ENCODE data around the gene TMED4.

The TMED4 gene

DNA sequence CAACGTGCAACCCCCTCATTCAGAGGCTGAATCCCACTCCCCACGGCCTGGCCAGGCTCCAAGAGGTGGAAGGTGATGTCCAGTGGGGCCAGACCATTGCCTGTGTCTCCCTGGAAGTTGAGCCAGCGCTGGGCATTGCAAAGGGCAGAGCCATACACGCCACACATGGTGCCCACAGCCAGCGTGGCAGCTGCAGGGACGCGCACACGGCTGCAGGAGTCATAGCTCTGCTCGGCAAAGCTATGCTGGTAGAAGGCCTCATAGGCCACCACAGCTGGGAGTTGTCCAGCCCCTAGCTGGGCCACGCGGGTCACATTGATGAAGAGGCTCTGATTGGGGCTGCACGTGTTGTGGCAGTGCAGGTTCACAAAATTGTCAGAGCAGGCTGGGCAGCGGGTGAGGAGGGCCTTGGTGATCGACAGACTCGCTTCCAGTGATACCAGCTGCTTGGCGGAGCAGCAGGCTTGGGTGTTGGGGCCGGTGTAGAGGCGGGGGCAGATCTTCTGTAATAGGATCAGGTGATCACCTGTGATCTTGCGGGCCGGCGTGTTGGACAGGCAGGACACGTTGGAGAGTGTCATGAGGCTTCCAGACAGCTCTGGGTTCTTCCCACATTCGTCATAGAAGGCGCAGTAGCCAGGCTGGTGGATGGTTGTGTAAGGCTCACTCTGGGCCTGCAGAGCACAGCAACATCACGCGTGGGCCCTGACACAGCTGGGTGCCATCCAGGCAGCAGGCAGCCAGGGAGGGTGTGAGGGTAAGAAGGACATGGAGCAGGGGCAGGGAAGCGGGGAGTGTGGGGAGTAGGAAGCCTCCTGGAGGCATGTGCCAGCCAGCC, 42.1 kb downstream of the TMED4 start:
- no peak for DNase-seq

DNA sequence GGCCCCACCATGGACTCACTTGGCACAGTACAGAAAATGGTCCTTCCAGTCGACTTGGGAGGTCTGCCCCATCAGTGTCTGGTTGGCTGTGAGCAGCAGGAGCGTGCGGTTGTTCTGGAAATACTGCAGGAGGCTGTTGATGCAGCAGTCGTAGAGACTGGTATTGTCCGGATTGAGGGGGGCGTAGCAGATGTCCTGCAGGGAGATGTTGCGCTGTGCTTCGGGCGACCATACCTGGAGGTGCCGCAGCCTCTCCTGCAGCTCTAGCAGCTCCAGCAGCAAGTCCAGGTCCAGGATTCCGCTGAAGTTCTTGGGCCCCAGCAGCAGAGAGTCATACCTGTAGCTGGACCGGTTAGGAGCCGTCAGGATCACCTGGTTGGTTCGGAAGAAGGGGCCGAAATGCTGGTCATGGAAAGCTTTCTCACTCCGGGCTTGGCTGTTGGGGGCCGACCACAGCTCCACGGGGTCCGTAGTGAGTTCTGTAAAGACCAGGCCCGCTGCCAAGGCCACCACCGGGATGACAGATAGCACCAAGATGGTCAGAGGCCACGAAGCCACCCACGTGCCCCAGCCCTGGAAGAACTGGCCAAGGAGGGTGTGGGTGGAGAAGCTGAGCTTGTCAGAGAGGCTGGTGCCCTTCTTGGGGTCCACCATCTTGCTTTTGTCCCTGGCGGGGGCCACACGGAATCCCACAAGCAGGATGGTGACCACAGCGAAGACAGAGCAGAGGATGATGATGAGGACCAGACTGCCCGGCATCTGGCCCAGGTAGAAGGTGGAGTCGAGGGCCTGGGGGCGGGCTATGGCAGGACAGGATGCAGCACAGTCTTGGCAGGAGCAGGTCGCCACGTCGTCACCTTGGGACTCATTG, 43.0 kb downstream of the TMED4 start:
- DNase-seq, result no peak

DNA sequence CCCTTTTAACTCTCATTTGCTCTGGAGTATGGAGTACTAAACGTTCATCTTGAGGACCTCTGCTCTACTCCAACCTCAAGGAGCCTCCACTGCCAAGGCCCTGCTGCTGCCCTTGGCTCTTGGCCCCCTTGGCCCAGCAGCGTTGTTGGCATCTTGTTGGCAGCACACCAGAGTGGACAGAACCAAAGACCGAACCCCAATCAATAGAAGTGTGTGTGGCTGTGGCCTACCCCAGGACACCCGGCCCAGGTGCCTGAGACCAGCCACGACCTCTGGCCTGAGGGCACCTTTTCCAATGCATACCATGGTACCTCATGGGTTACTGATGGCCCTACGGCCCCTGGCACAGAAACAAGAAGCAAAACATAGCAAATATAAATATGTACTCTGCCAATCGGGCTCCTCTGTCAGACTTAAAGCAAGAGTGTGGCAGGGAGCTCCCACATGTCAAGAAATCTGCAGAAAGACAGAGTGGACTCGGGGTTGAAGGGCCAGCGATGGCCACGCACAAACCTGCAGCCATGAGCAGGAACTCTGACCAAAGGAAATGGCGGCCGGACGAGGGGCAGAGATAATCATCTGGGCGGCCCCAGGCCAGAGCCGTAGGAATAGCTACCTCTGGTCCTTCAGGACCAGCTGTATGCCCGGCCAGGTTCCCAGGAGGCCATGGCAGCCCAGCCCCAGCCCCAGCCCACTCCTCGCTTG, 43.8 kb downstream of the TMED4 start:
- DNase-seq, result no peak

DNA sequence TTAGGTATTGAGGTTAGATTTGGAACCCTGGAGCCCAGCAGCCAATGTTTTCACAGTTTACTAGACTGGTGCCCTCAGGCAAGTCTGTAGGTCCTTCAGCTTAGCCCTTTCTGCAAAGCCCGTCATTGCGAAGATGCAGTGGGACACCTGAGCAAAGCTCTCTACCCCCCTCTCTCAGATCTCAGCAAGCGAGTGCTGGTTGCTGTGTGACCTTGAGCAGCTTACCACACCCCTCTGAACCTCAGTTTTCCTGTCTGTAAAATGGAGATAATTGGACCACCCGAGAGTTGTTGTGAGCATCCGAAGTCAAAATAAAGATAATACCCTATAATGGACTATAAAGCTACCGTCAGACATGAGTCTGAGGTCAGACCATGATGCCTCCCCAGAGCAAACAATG, 44.6 kb downstream of the TMED4 start:
- no peak for DNase-seq

DNA sequence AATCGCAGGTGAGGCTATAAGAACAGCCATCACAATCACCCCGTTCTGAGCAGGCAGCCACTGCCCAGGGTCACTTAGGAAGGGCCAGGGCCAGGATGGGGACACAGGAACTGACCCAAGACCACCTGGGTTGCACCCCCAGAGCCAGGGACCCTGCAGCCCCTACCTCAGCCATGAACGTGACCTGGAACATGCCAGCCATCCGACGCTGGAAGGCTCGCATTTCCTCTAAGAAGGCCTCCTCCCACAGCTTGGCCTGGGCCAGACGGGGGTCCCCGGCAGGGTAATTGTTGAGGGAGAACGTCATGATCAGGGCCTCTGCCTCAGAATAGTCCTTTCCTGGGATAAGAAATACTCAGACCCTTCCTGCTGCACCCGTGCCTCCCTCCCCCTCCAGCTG, 45.9 kb downstream of the TMED4 start:
- no peak for DNase-seq

DNA sequence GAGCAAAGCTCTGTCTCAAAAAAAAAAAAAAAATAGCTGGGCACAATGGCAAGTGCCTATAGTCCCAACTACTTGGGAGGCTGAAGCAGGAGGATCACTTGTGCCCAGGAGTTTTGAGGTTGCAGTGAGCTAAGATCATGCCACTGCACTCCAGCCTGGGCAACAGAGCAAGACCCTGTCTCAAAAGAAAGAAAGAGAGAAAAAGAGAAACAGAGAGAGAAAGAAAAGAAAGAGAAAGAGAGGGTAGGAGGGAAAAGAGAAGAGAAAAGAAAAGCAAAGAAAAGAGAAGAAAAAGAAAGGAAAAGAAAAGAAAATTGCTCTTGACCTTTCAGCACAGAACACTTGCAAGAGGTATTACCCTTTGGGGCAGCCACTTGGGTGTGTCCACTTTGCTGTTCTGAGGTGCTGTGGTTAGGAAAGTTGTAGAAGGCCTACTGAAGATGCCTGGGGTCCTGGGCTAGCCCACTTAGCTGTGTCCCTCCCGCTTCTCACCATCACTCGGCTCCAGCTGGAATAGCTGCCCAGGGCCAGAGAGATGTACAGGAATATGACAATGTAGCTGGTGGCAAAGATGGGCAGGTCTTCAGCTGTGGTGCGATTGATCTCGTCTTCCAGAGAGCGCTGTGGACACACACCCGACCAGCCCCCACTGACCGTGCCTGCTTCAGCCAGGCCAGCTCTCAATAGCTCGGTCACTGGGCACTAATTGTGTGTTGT, 46.5 kb downstream of the TMED4 start:
- DNase-seq, result no peak

DNA sequence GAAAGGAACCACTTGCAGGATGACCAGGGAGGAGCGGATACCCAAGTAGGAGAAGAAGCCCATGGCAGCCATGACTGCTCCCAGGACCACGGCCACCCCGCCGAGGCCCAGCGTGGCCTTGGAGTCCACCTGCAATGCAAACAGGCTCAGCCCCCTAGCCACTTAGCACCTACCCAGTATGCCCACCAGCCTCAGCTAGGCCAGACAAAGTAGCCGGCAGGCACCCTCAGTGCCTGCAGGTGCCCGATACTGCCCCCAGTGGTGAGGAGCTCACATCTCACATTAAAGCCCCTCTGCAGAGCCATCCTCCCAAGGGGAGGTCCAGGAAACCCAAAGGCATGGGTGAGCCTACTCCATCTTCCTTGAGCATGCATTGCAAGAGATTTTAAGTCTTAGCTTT, 47.5 kb downstream of the TMED4 start:
- DNase-seq, result peak; percentile 70

DNA sequence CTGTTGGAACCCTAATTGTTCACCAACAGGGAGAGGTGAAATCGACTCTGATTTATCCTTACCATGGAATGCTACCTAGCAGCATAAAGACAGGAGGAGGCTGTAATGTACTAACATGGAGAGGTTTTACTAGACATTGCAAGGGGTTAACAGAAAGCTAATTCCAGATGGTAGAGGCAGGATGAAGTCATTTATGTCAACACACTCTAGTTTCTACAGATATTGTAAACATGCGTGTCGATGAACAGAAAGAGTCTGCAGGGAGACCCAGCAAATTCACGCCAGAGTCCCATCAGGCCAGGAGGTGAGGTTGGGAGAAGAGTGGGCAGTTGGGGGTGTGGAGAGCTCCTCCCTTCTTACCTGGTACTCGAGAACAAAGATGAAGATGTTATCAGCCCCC, 47.9 kb downstream of the TMED4 start:
- no peak for DNase-seq

DNA sequence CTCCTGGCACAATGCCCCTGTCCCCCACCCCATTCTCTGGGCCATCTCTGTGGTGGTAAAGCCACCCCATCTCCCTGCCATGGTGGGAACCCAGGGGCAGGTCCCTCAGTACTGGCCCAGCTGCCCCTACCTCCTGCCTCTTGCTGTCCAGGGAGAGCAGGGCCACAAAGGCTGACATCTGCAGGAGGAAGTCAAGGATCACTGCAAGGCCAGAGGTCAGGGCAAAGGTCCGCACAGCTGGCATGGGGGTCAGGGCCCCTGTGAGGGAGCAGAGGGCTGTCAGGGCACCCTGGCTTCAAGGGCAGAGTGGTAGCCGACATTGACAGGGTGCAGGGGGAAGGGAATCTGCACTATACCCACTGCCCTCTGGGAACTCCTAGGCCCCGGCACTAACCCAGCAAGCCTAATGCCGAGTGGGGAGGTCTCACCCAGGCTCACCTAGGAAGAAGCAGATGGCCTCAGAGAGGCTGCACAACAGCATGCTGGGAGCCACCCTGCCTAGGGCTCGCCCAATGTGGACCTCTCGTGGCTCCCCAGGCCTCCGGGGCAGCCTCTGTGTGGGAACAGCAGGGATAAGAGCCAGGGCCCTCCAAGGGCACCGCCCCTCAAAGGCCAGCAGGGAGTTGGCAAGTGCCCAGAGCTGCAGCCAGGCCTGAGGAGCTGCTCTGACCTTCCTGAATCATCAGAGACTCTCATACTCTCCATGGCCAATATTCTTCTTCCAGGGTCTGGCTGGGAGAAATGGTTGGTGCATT, 48.6 kb downstream of the TMED4 start:
- DNase-seq, result no peak

DNA sequence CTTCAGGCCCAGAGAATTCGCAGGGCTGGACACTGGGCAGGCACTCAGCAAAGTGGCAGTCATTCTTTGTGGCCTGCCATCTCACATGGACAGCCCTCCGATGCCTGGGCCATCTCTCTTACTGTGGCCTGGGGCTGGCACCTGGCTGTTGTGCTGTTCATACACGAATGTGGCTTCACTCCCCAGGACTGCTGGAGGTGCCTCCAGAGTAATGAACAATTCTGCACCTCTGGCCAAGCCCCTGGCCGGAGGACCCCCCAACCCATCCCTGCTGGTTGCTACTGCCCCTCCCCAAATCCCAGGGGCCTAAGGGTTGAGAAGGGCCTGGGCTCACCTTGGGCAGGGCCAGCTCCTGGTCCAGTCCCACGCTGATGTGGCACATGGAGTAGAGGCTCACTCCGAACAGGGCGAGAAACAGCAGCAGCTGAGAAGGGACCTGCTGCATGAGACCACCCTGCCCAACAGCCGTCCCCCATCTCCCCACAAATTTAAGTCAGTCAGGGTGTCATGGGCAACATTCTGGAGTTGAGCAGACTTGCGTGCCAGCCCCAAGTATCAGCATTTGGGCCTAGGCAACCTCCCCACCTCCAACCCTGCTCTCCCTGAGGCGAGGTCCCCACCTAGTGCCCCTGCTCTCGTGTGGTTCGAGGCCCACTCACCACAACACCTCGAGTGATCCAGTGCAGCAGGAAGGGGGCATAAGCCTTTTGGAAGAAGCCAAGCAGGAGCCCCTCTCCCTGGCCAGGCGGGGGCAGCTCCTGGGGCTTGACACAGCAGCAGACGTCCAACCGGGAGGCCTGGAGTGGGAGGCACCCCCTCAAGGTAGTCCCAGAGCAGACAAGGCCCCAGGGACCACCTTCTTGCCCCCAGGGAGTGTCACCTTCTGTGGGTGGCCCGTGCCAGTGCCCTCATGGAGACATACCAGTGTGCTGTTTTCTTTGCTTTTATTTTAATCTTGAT, 50.3 kb downstream of the TMED4 start:
- DNase-seq, result no peak

DNA sequence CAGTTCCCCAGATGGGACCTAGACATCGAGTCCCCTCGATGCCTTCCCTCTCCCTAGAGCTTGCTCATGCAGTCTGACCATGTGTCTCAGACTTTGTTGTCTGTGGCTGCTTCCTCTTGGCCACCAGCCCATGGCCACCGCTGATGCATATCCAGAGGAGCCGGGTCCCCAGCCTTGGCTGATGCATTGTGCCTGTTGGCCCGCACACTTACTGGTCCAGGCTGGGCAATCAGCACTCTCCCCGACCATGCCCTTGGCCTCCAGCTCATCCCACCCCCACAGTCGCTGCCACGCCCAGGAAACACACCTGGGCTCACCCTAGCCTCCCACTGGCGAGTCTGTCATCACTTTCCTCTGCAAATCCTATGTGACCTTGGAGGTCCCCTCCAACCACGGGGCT, 51.0 kb downstream of the TMED4 start:
- no peak for DNase-seq

Measured in stimulated activated CD4-positive, alpha-beta T cell treated with anti-CD3 and anti-CD28 coated beads, Interleukin-15, amount 100 ng/mL, for 24 hours (primary cell).